ENCODE results near the gene ALK.

Gene ALK

GRCh38 chr2:29606104-29607037, 315.0 kb downstream of the ALK start:
- peak; percentile 53 to 59 for DNase-seq

- DNase-seq, result no peak
These were observed 318.0 kb downstream of the ALK start for GRCh38 chr2:29603341-29603740.

- no peak for DNase-seq
These were observed 319.5 kb downstream of the ALK start for GRCh38 chr2:29601872-29602271.

- DNase-seq, result no peak
These were observed 320.1 kb downstream of the ALK start for GRCh38 chr2:29601321-29601720.

- DNase-seq, result no peak
These were observed 321.4 kb downstream of the ALK start for GRCh38 chr2:29599946-29600345.

GRCh38 chr2:29598978-29599377, 322.4 kb downstream of the ALK start:
- no peak for DNase-seq

GRCh38 chr2:29597035-29597434, 324.4 kb downstream of the ALK start:
- DNase-seq, result no peak

- DNase-seq, result no peak
These were observed 324.8 kb downstream of the ALK start for GRCh38 chr2:29596584-29596983.

GRCh38 chr2:29591600-29591999, 329.8 kb downstream of the ALK start:
- no peak for DNase-seq

GRCh38 chr2:29590211-29590610, 331.2 kb downstream of the ALK start:
- no peak for DNase-seq

- DNase-seq, result no peak
These were observed 331.8 kb downstream of the ALK start for GRCh38 chr2:29589440-29590103.

GRCh38 chr2:29587402-29588190, 333.8 kb downstream of the ALK start:
- DNase-seq, result no peak

- no peak for DNase-seq
These were observed 334.5 kb downstream of the ALK start for GRCh38 chr2:29586919-29587318.

GRCh38 chr2:29583548-29584156, 337.7 kb downstream of the ALK start:
- DNase-seq, result no peak

GRCh38 chr2:29583104-29583503, 338.3 kb downstream of the ALK start:
- DNase-seq, result no peak

GRCh38 chr2:29582062-29582461, 339.3 kb downstream of the ALK start:
- no peak for DNase-seq

GRCh38 chr2:29580223-29580622, 341.2 kb downstream of the ALK start:
- DNase-seq, result no peak

GRCh38 chr2:29579495-29580169, 341.8 kb downstream of the ALK start:
- no peak for DNase-seq

GRCh38 chr2:29578084-29578598, 343.2 kb downstream of the ALK start:
- DNase-seq, result no peak

GRCh38 chr2:29576231-29576630, 345.2 kb downstream of the ALK start:
- DNase-seq, result no peak

GRCh38 chr2:29575370-29575890, 346.0 kb downstream of the ALK start:
- DNase-seq, result no peak

- no peak for DNase-seq
These were observed 347.8 kb downstream of the ALK start for GRCh38 chr2:29573612-29574011.
